KOPT-K1 (cell line): ENCODE results near the gene NCAPH2.

Experiments used
- H3K27ac ChIP-seq: fragments of 200-600 bp; sonication (generic); 2 replicates; pipeline ENCODE4 v1.5.1; 2016; ENCODE audit warnings: antibody characterized with exemption, mild to moderate bottlenecking, low read depth, low read length; ENCODE audit not compliant: poor library complexity, severe bottlenecking
- H3K36me3 ChIP-seq: fragments of 200-600 bp; sonication (generic); 2 replicates; pipeline ENCODE4 v1.5.1; 2017; ENCODE audit warnings: antibody characterized with exemption, mild to moderate bottlenecking, low read length, moderate library complexity; ENCODE audit not compliant: insufficient read depth
- H3K9me3 ChIP-seq: fragments of 200-600 bp; sonication (generic); 2 replicates; pipeline ENCODE4 v1.5.1; 2017; ENCODE audit warnings: antibody characterized with exemption, low read length, mild to moderate bottlenecking; ENCODE audit not compliant: insufficient read depth, poor library complexity, severe bottlenecking

Gene NCAPH2

DNA sequence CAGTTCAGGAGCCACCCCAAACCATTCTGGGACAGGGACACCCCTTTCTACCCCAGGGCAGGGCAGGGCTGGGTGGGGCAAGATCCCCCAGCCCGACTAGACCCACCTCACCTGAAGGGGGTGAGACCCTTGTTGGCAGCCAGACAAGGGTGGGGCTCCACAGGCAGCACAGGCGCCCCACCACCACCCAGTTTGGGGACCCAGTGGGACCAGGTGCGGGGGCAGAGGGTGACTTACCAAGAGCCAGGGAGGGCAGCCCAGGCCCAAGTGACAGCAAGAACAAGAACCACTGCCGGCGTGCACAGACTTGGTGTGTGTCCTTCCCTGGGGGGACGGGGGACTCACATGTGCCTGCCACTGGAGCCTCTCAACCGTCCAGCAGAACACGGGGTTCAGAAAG is 24.5 kb upstream of the NCAPH2 start:
- Histone ChIP-seq H3K27ac (no peak overlapping the region), H3K9me3 (no peaks in the 10 kb centered on the region), H3K36me3 (no peaks in the 10 kb centered on the region)

DNA sequence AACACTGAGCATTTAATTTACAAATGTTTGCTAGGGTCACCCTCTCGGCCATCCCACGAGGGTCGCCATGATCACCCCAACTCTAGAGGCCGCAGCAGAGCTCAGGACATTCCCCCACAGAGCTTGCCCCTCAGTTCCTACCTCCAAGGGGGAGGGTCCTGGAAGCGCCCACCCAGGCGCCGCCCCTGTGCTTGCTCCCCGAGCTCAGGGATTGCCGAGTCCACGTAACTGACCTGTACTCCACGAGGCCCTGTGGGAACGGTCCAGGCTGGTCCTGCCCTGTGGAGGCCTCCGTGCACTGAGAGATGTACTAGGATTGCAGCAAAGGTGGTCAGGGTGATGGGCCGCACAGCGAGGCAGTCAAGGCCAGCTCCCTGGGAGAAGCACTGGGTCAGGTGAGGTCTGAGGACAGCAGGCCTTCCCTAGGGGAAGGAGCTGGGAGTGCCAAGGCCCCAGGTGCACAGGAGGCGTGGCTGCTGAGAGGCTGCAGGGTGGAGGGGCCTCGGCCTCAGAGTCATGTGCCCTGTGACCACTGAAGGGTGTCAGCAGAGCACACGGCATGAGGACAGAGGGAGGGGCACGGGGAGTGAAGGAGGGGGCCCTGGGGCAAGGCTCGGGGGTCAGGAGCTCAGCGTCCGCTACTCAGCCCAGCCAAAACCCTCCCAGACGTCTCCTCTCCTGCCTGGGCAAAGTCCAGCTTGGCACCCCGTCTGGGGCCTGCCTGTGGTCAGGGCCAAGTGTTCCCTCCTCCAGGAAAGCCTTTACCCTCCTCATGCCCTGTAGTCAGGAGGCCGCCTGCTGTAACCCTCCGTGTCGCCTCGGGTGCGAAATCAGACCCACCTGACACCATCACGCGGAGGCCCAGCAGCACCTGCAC is 23.8 kb upstream of the NCAPH2 start:
- Histone ChIP-seq H3K27ac (no peak overlapping the region), H3K36me3 (no peaks in the 10 kb centered on the region), H3K9me3 (no peaks in the 10 kb centered on the region)

DNA sequence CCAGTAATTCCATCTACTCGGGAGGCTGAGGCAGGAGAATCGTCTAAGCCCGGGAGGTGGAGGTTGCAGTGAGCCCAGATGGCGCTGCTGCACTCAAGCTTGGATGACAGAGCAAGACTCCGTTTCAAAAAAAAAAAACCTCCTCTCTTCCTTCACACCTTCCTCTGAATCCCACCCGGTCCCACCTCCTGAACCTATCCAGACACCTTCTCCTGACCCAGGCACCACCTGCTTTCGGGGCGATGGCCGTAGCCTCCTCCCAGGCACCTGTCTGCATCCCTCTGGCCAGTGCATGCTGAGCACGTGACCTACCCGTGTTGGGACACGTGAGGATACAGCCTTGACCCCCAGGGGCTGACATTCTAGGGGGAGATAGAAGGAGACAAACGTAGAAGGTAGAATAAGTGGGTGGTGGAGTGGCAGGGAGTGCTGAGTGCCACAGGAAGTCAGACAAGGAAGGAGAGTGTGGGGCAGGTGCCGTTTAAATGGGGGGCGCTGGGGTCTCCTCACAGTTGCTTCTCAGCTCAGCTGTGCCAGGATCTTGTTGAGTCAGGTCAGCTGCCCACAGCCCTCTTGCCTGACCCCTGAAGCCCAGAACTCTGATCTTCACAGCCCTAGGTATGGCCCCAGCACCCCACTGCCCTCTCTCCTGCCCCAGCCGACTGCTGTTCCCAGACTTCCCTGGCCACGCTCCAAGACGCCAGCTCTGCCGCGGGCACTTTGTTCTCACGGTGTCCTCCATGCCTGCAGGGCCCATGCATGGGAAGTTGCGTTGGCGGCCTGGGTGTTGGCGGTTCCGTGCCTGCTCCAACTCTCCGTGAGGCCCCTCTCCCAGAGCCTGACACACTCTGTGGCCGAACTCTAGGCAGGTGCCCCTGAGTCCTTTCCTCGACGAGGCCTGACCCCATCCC is 22.5 kb upstream of the NCAPH2 start:
- Histone ChIP-seq H3K9me3 (no peaks in the 10 kb centered on the region), H3K36me3 (no peaks in the 10 kb centered on the region), H3K27ac (no peak overlapping the region)

DNA sequence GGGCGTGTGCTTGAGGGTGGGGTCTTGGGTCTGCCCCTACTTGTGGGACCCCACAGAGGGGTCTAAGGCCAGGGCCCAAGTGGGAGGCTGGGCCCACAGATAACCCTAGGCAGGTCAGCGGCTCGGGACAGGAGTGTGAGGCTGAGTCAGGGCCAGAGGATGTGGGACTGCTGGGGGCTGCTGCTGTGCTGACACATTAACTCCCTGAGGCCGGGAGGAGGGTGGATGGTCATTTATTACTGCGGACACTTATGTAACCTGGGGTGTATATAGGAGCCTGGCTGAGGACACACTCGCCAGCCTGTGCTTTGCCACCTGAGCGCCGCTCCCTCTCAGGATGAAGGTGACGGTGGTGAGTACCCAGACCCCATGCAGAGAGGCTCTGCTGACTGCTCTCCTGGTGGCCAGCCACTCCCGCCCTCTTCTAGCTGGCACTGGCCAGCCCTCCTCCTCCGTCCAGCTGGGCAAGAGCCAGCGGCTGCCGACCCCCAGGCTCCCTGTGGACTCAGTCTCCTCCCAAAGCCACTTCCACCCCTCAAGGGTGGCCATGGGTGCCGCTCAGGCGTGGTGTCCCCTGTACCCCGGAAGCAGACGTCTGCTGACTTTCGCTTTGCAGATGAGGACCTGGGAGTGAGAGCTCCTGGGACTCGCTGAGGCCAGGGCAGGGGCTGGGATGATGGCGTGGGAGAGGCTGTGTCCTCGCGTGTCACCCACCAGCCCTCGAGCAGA is 21.3 kb upstream of the NCAPH2 start, which contains the start of gene MIOX:
Gene MIOX, plus strand, starts transcription at position 299 of the 729 bp plus-strand sequence. Its CDS starts 39 bp downstream, at position 338.
- Histone ChIP-seq H3K36me3 (no peaks in the 10 kb centered on the region), H3K9me3 (no peaks in the 10 kb centered on the region), H3K27ac (no peak within 1 kb of the TSS)

DNA sequence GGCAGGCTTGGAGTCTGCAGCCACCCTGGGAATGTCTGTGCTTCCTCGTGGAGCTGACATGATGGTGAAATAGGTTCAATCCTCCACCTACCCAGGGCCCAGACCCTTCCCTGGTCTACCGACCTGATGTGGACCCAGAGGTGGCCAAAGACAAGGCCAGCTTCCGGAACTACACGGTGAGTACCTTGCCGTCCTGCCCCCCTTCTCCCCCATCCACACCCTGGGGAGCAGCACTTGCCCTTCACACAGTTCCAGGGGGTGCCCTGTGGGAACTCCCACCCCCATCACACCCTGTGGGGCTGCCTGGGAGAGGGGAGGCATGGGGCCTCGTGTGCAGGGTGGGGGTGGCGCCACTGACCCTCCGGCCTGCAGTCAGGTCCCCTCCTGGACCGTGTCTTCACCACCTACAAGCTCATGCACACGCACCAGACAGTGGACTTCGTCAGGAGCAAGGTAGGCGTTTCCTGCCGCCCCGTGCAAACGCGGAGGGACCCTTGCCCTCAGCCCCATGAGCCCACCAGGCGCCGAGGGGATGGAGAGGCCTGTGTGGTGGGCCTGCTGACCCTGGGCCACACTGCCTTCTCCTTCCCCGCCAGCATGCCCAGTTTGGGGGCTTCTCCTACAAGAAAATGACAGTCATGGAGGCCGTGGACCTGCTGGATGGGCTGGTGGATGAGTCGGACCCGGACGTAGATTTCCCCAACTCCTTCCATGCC is 20.6 kb upstream of the NCAPH2 start:
- no peak overlapping the region for H3K27ac ChIP-seq
- no peaks in the 10 kb centered on the region for H3K36me3 ChIP-seq

DNA sequence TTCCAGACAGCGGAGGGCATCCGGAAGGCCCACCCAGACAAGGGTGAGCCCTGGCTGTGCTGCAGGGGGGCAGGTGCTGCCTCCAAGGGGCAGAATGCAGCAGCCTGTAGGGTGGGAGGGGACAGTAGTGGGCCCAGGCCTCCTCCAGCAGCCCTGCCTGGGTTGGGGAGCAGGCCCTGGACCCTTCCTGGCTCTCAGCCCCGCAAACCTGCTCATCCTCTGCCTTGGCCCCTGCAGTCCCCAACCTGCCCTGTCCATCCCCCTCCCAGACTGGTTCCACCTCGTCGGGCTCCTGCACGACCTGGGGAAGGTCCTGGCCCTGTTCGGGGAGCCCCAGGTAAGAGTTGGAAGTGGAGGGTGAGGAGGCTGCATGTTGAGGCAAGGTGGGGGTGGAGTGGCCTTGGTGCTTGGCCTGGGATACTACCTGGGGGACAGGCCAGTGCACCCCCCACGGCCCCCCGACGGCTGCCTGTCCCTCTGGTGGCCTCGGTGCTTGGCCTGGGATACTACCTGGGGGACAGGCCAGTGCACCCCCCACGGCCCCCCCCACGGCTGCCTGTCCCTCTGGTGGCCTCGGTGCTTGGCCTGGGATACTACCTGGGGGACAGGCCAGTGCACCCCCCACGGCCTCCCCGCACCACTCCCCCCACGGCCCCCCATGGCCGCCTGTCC is 19.9 kb upstream of the NCAPH2 start:
- no peaks in the 10 kb centered on the region for H3K9me3 ChIP-seq
- H3K27ac ChIP-seq, result no peak overlapping the region
- no peaks in the 10 kb centered on the region for H3K36me3 ChIP-seq

More for the DNA sequence above, 20.6 kb upstream of the NCAPH2 start:
- H3K9me3 ChIP-seq, result no peaks in the 10 kb centered on the region

DNA sequence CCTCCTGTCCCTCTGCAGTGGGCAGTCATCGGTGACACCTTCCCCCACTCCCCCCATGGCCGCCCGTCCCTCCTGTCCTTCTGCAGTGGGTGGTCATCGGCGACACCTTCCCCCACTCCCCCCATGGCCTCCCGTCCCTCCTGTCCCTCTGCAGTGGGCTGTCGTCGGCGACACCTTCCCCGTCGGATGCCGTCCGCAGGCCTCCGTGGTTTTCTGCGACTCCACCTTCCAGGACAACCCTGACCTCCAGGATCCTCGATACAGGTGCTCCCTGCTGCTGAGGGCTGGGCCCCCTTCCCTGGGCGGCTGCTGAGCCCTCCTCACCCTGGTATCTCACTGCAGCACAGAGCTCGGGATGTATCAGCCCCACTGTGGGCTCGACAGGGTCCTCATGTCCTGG is 19.1 kb upstream of the NCAPH2 start:
- Histone ChIP-seq H3K27ac (no peak overlapping the region), H3K36me3 (no peaks in the 10 kb centered on the region)

DNA sequence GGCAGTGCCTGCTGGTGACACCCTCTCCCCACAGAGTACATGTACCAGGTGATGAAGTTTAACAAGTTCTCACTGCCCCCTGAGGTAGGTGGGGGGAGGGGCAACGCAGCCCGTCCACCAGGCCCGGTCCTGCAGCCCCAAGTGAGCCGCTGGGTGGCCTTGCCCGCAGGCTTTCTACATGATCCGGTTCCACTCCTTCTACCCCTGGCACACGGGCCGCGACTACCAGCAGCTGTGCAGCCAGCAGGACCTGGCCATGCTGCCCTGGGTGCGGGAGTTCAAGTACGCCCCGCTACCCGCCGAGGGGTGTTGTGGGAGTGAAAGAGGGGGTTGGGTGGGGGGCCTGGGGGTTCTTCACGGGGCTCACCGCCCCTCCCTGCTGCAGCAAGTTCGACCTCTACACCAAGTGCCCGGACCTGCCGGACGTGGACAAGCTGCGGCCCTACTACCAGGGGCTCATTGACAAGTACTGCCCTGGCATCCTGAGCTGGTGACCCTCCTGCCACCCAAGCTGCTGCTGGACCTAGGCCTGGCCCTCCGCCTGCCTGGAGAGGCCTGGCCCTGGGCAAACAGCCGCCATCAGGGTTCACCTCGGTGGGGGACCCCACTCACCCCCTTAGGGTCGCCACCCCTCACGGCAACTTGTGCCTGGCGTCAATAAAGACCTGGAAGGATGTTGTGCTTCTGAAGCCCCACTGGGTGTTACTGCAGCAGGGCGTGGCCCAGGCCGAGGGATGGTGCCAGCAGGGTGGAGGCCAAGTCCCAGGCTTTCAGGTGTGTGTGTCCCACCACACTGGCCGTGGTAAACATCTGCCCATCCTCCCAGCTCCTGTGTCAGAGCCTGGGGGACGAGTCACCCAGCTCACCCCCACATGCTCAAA is 18.4 kb upstream of the NCAPH2 start:
- Histone ChIP-seq H3K9me3 (no peaks in the 10 kb centered on the region), H3K36me3 (no peaks in the 10 kb centered on the region), H3K27ac (no peak overlapping the region)

More for the DNA sequence above, 19.1 kb upstream of the NCAPH2 start:
- H3K9me3 ChIP-seq, result no peaks in the 10 kb centered on the region

DNA sequence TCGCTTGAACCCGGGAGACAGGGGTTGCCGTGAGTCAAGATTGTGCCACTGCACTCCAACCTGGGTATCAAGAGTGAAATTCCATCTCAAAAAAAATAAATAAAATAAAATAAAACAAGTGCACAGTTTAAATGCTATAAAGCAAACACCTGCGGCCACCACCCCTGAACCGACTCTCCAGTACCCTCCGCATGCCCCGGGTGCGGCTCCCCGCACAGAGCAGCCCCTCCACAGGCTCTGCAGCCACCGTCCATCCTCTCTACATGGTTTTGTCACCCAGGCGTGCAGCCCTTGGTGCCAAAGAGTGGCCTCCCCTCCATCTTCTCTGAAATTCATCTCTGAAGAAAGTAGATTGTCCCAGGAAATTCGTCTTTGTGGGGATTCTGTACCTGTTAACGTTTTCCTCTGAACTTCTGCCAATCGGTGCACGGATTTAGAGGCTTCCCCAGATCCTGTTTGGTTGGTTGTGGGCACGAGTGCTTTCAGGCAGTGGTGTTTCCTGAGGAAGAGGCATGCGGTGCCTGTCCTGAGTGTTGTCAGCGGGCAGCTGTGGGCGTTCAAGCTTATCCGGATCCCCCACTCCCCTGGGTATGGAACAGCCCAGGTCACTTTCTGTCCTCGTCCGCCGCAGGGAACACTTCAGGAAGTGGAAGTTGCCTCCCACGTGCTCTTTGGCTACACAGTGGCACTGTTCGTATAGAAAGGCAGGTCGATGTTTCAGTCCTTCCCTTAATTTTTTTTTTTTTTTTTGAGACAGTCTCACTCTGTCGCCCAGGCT is 17.3 kb upstream of the NCAPH2 start:
- Histone ChIP-seq H3K36me3 (no peaks in the 10 kb centered on the region), H3K9me3 (no peaks in the 10 kb centered on the region), H3K27ac (no peak overlapping the region)

DNA sequence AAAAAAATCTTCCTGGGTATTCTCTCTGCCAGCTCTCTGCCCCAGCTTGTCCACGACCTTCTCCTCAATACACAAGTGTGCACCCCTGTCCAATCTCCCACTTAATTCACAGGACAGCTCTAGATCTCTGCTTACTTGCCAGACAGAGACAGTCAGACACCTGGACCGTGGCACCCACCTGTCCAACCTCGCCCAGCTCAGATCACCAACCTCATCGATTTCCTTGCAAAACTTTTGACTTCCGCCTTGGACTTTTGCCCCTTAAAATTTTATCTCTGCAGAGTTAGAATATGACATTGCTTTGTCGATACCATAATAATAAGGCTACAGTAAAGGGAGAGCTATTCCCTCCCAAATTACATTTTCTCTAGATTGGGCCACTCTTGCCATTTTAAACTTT is 10.9 kb upstream of the NCAPH2 start:
- Histone ChIP-seq H3K27ac (no peak overlapping the region), H3K9me3 (no peaks in the 10 kb centered on the region), H3K36me3 (no peaks in the 10 kb centered on the region)

DNA sequence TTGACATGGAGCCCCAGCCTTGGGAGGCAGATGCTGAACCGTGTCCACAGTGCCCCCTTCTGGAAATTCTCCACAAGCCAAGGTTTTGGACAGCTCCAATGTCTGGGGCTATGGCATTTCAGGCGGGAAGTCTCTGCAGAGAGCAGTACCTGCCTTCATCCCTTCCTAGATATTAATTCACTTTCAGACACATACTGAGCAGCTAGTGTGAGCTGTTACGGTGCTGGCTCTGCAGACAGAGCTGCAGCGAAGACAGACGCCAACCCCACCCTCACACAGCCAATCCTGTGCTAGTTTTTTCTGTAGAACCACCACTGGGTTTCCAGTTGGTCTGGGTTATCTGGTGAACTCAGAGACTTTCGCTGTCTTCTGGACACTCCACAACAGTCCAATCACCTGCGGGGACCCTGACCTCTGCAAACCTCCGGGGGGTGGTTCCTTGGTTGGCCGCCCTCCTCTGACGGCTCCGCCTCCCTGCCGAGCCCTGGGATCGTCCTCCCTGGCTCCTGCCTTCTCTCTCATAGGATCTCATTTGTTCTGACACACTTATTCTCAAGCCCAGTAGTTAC is 9.6 kb upstream of the NCAPH2 start:
- Histone ChIP-seq H3K27ac (no peak overlapping the region), H3K9me3 (no peaks in the 10 kb centered on the region)

DNA sequence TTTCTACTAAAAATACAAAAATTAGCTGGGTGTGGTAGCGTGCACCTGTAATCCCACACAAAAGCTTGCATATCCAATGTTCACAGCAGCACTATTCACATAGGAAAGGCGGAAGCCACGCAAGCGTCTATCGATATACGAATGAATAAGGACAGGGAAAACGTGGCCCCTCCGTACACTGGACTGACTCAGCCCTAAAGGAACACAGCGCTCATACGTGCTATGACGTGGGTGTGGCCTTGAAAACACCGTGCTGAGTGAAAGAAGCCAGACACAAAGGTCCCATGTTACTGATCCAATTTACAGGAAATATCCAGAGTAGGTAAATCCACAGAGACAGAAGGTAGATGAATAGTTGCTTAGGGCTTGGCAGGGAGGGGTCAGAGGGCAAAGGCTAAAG is 7.6 kb upstream of the NCAPH2 start:
- peaks cover 22% of the 10 kb centered on the region for H3K36me3 ChIP-seq
- H3K9me3 ChIP-seq, result no peaks in the 10 kb centered on the region
- H3K27ac ChIP-seq, result no peak overlapping the region

More for the DNA sequence above, 9.6 kb upstream of the NCAPH2 start:
- peaks cover 10% of the 10 kb centered on the region for H3K36me3 ChIP-seq
